Measurements from ENCODE around the gene CREB5.

GRCh38 chr7:28623105-28623730 lies 210.9 kb downstream of the CREB5 start:
- TF ChIP-seq CTCF (IDR thresholded peaks at IDR 0.05; ENCODE audit: borderline replicate concordance, extremely low read depth, low read length, poor library complexity, severe bottlenecking), result no peak
- TF ChIP-seq EZH2 (IDR thresholded peaks at IDR 0.05; ENCODE audit: borderline replicate concordance, low read depth, low read length, severe bottlenecking), result no peak

Data from DND-41 (cell line).